Measurements from ENCODE around the gene THY1.

THY1 gene

GRCh38 chr11:119373059-119373920 is 49.7 kb downstream of the THY1 start:
- H3K9me3 Mint-ChIP-seq: no peaks in the 10 kb centered on the region
- H3K27ac Mint-ChIP-seq: no peak overlapping the region

DNA sequence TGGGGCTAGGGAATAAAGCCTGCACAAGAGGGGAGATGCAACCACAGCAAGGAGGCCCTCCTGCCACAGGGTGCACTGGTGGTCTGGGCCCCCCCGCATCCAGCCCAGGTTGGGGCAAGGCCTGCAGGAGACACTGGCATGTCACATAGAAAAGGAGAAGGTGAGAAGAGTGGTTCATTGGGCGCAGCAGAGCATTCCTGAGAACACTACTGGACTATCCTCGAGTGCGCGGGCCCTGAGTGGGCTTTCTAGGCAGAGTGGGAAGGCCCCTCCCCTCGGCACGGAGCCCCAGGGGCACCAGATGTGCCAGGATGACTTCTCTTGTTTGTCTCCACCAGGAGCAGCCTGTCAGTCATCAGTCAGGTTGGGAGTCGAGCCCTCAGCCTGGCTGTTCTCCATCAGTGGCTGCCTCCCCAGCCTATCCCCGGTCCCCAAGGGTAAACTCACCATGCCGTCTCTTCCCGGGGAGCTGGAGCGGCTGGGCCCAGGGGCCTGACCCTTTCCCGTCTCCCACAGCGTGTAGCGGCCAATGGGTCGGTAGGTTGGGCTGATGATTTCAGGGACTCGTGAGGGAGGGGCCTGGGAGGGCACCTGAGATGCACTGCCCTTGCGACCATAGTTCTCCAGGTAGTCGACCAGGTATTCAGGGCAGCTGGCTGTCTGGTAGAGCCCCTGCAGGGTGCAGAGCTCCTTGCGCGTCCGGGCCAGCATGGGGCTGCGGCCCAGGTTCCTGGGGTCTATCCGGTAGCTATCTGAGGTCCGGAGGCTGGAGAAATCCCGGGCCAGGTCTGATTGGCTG is 50.5 kb downstream of the THY1 start:
- Mint-ChIP-seq H3K4me1 (no peaks in the 10 kb centered on the region), H3K36me3 (no peaks in the 10 kb centered on the region), H3K4me3 (no peak overlapping the region), H3K27ac (no peak overlapping the region), H3K9me3 (no peaks in the 10 kb centered on the region), H3K27me3 (peaks cover 14% of the 10 kb centered on the region)

More at GRCh38 chr11:119373059-119373920, 49.7 kb downstream of the THY1 start:
- Mint-ChIP-seq H3K4me1 (no peaks in the 10 kb centered on the region), H3K27me3 (peaks cover 9% of the 10 kb centered on the region), H3K4me3 (no peak overlapping the region), H3K36me3 (no peaks in the 10 kb centered on the region)

- Mint-ChIP-seq H3K36me3 (no peaks in the 10 kb centered on the region), H3K4me1 (no peaks in the 10 kb centered on the region), H3K27ac (no peak overlapping the region), H3K4me3 (no peak overlapping the region), H3K9me3 (no peaks in the 10 kb centered on the region), H3K27me3 (peaks cover 19% of the 10 kb centered on the region)
Observed at GRCh38 chr11:119371778-119372182, 51.2 kb downstream of the THY1 start.

DNA sequence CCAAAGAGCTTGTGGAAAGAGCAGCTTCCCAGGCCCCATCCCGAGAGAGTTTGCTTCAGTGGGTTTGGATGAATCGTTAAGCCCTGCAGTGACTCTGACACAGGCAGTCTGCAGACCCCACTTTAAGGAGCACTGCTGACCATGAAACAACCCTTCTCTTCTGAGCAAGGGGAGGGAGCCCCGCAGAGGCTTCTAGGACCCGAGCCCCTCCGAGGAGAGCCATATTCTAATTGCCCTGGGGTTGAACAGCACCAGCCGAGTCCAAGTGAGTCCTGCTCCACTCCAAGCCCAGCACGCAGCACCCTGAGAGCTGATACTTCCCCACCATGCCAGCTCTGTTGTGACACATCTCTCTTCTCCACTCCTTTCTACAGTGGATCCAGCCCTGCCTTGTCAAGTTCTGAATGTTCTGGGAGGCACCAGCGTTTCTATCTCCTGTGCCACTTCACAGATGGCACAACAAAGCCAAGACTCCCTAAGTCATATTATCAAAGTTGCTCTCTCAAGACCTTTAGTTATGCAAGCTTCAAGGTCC is 51.8 kb downstream of the THY1 start:
- no peak overlapping the region for H3K4me3 Mint-ChIP-seq
- peaks cover 25% of the 10 kb centered on the region for H3K27me3 Mint-ChIP-seq
- no peaks in the 10 kb centered on the region for H3K9me3 Mint-ChIP-seq
- H3K36me3 Mint-ChIP-seq: no peaks in the 10 kb centered on the region
- H3K27ac Mint-ChIP-seq: no peak overlapping the region
- H3K4me1 Mint-ChIP-seq: no peaks in the 10 kb centered on the region

DNA sequence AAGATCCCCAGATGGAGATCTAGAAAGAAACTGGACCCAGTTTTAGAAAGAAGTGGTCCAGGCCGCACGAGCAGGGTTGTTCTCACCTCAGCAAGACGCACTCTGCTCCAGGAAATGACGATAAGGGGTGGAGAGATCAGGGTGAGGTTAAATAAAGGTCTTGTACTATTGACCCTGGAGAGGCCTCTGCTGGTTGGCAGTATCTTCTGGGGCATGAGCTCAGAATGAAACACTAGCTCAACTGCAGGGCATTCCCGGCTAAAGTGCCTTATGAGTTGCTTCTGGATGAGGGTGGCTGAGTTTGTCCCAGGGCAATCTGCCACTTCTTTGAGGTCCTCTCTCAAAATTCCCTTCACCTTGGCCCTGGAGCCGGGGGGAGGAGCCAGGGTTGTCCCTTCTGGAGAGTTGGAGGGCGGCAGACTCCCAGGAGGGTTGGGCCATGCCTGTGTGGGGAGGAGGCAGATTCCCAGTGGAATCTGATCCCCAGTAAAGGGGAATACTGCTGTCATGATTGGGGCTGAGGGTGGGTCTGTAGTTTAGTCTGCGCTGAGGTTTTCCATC is 52.4 kb downstream of the THY1 start:
- no peaks in the 10 kb centered on the region for H3K36me3 Mint-ChIP-seq
- no peaks in the 10 kb centered on the region for H3K9me3 Mint-ChIP-seq
- no peaks in the 10 kb centered on the region for H3K4me1 Mint-ChIP-seq
- H3K27ac Mint-ChIP-seq: no peak overlapping the region
- H3K27me3 Mint-ChIP-seq: peaks cover 26% of the 10 kb centered on the region
- no peak overlapping the region for H3K4me3 Mint-ChIP-seq

DNA sequence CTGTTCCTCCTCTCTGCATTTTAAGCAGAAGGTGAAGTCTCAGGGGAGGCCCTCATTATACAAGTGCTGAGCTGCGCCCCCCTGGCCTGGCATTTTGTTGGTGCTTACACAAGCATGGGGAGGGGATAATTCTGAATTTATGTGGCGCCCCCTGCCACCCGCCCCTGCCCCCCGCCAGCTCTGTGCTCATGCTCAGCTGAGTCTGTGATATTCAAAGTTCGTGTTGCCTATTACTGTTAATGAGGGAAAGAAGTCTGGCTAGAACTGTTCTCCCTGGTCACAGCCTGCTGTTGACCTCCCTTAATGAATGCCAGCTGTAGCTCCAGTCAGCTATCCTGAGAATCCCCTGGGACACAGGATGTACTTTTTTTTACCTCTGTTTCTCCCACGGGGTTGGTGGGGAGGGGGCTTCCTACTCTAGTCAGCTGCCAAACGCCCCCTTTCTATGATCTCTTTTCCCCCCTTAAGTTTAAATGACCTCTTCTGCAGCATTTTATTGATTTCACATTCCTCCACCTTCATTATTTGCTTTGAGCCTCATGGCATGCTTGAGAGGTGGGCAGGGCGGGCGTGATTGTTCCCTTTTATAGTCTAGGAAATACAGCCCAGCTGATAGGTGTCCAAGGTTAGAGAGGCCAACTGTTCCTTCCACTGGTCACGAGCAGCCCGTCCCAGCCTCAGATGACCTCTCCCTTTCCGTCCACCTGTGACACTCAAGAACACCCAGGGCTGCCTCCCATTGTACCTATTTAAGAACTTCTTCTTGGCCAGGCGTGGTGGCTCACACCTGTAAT is 53.6 kb downstream of the THY1 start:
- H3K36me3 Mint-ChIP-seq: no peaks in the 10 kb centered on the region
- no peak overlapping the region for H3K4me3 Mint-ChIP-seq
- H3K9me3 Mint-ChIP-seq: no peaks in the 10 kb centered on the region
- peaks cover 36% of the 10 kb centered on the region for H3K27me3 Mint-ChIP-seq
- peaks cover 6% of the 10 kb centered on the region for H3K4me1 Mint-ChIP-seq
- H3K27ac Mint-ChIP-seq: no peak overlapping the region

- Mint-ChIP-seq H3K27ac (no peak overlapping the region), H3K36me3 (no peaks in the 10 kb centered on the region), H3K4me1 (peaks cover 7% of the 10 kb centered on the region), H3K4me3 (no peak overlapping the region), H3K27me3 (peaks cover 36% of the 10 kb centered on the region), H3K9me3 (no peaks in the 10 kb centered on the region)
Observed at GRCh38 chr11:119368121-119369034, 54.6 kb downstream of the THY1 start.

GRCh38 chr11:119367661-119368120 is 55.3 kb downstream of the THY1 start:
- no peaks in the 10 kb centered on the region for H3K36me3 Mint-ChIP-seq
- peaks cover 38% of the 10 kb centered on the region for H3K27me3 Mint-ChIP-seq
- H3K27ac Mint-ChIP-seq: no peak overlapping the region
- H3K9me3 Mint-ChIP-seq: no peaks in the 10 kb centered on the region
- H3K4me1 Mint-ChIP-seq: peaks cover 7% of the 10 kb centered on the region
- no peak overlapping the region for H3K4me3 Mint-ChIP-seq

Data from activated naive CD4-positive, alpha-beta T cell treated with anti-CD3 and anti-CD28 coated beads, Interleukin-2, amount 50 U/mL, for 24 hours (primary cell).